ENCODE measurements around the gene KLHL30. TPM values are rescaled to one million over a fixed set of nuclear protein-coding genes. Genes with fewer than 3 reads are reported as not detected.
"Not testable (repeated sequence)": the region's sequence is repeated elsewhere in the genome, so short reads cannot be mapped to it uniquely, and the experiment has no call there.

KLHL30 gene
- total RNA-seq, 2 donors from 2014 or later: 24.9 to 29.0 TPM

GRCh38 chr2:238113611-238114010, 24.9 kb upstream of the KLHL30 start:
- DNase-seq (ENCODE audit: low spot score): no peak

GRCh38 chr2:238114331-238114841, 24.1 kb upstream of the KLHL30 start:
- no peak overlapping the region for H3K4me3 ChIP-seq
- no peaks in the 10 kb centered on the region for H3K36me3 ChIP-seq
- no peaks in the 10 kb centered on the region for H3K27me3 ChIP-seq
- no peaks in the 10 kb centered on the region for H3K4me1 ChIP-seq
- H3K27ac ChIP-seq: no peak overlapping the region
- H3K9me3 ChIP-seq: peaks cover 0 to 14% of the 10 kb centered on the region in 2 donors
- no peak for DNase-seq (ENCODE audit: low spot score)
- TF ChIP-seq CTCF (IDR thresholded peaks at IDR 0.05): no peak

More at GRCh38 chr2:238113611-238114010, 24.9 kb upstream of the KLHL30 start:
- H3K27me3 ChIP-seq: no peaks in the 10 kb centered on the region
- H3K36me3 ChIP-seq: no peaks in the 10 kb centered on the region
- peaks cover 0 to 14% of the 10 kb centered on the region in 2 donors for H3K9me3 ChIP-seq
- H3K27ac ChIP-seq: no peak overlapping the region
- H3K4me3 ChIP-seq: no peak overlapping the region
- H3K4me1 ChIP-seq: peaks cover 0 to 4% of the 10 kb centered on the region in 2 donors
- no peak for TF ChIP-seq CTCF (IDR thresholded peaks at IDR 0.05)

- peaks cover 0 to under 1% of the 10 kb centered on the region in 2 donors for H3K4me1 ChIP-seq
- H3K9me3 ChIP-seq: peaks cover 0 to 14% of the 10 kb centered on the region in 2 donors
- H3K36me3 ChIP-seq: no peaks in the 10 kb centered on the region
- H3K27ac ChIP-seq: no peak overlapping the region
- TF ChIP-seq CTCF (IDR thresholded peaks at IDR 0.05): no peak
- H3K4me3 ChIP-seq: no peak overlapping the region
- no peak for DNase-seq (ENCODE audit: low spot score)
- no peaks in the 10 kb centered on the region for H3K27me3 ChIP-seq
Measured at GRCh38 chr2:238114851-238115660, 23.4 kb upstream of the KLHL30 start.

GRCh38 chr2:238115709-238116108, 22.8 kb upstream of the KLHL30 start:
- H3K4me3 ChIP-seq: not testable (repeated sequence)

GRCh38 chr2:238116298-238117198, 21.9 kb upstream of the KLHL30 start:
- Histone ChIP-seq H3K9me3 (peaks cover 0 to 14% of the 10 kb centered on the region in 2 donors), H3K4me1 (peaks cover 0 to 8% of the 10 kb centered on the region in 2 donors), H3K27ac (no peak overlapping the region), H3K36me3 (no peaks in the 10 kb centered on the region), H3K27me3 (no peaks in the 10 kb centered on the region), H3K4me3 (no peak overlapping the region)
- TF ChIP-seq CTCF (IDR thresholded peaks at IDR 0.05): no peak
- DNase-seq (ENCODE audit: low spot score): no peak

More at GRCh38 chr2:238115709-238116108, 22.8 kb upstream of the KLHL30 start:
- H3K4me1 ChIP-seq; DNase-seq (ENCODE audit: low spot score); H3K27ac ChIP-seq; H3K27me3 ChIP-seq; H3K36me3 ChIP-seq: not testable (repeated sequence)
- peaks cover 0 to 14% of the 10 kb centered on the region in 2 donors for H3K9me3 ChIP-seq

Measured in right atrium auricular region (tissue), 2 donors.